ENCODE results near the gene YY1.

GRCh38 chr14:100303925-100304324 lies 65.0 kb downstream of the YY1 start:
- no peak for TF ChIP-seq HOXA7 (CRISPR knock-in tag; IDR thresholded peaks at IDR 0.05; ENCODE audit: borderline replicate concordance)
- no peak for TF ChIP-seq CTCF (tag by site-specific recombination; IDR thresholded peaks at IDR 0.05)

All from HEK293 (cell line).